HG03460 (cell line): ENCODE results near the gene SLC9C2.
"Not testable (repeated sequence)": the region's sequence is repeated elsewhere in the genome, so short reads cannot be mapped to it uniquely, and the experiment has no call there.

ENCODE experiments used
- ATAC-seq: cut with Tn5 transposase; IDR thresholded peaks from one replicate; pipeline ENCODE4 v1.9.1; 2021; ENCODE audit not compliant: unreplicated experiment

The SLC9C2 gene

GRCh38 chr1:173603056-173603591 lies at the start of gene SLC9C2:
TSS of gene SLC9C2 (minus strand) at chr1:173603072. CDS start at chr1:173601776, 1,296 bp downstream.
- ATAC-seq: no peak

GRCh38 chr1:173648880-173649605 lies 46.2 kb upstream of the SLC9C2 start:
- no peak for ATAC-seq

GRCh38 chr1:173646656-173647055 lies 43.8 kb upstream of the SLC9C2 start:
- ATAC-seq: no peak

GRCh38 chr1:173642450-173643139 lies 39.7 kb upstream of the SLC9C2 start:
- ATAC-seq: not testable (repeated sequence)

- ATAC-seq: no peak
Observed at GRCh38 chr1:173639102-173639501, 36.2 kb upstream of the SLC9C2 start.

GRCh38 chr1:173638043-173639021 lies 35.5 kb upstream of the SLC9C2 start:
- no peak for ATAC-seq

- ATAC-seq: not testable (repeated sequence)
Observed at GRCh38 chr1:173637236-173638042, 34.6 kb upstream of the SLC9C2 start.

- no peak for ATAC-seq
Observed at GRCh38 chr1:173635116-173635515, 32.2 kb upstream of the SLC9C2 start, which contains the start of gene TEX50. TSS of gene TEX50 (plus strand) at chr1:173635338. CDS start at chr1:173635522, 184 bp downstream.

- no peak for ATAC-seq
Observed at GRCh38 chr1:173628888-173629287, 26.0 kb upstream of the SLC9C2 start.

GRCh38 chr1:173627269-173627668 lies 24.4 kb upstream of the SLC9C2 start:
- ATAC-seq: no peak

- no peak for ATAC-seq
Observed at GRCh38 chr1:173616859-173617258, 14.0 kb upstream of the SLC9C2 start.

GRCh38 chr1:173613086-173613485 lies 10.2 kb upstream of the SLC9C2 start:
- not testable (repeated sequence) for ATAC-seq

GRCh38 chr1:173608503-173609216 lies 5.8 kb upstream of the SLC9C2 start:
- no peak for ATAC-seq

- ATAC-seq: peak; percentile 65
Observed at GRCh38 chr1:173601588-173601987, 1.3 kb downstream of the SLC9C2 start.

GRCh38 chr1:173596097-173596825 lies 6.6 kb downstream of the SLC9C2 start:
- ATAC-seq: no peak

GRCh38 chr1:173591138-173591537 lies 11.7 kb downstream of the SLC9C2 start:
- not testable (repeated sequence) for ATAC-seq

- ATAC-seq: no peak
Observed at GRCh38 chr1:173590557-173590956, 12.3 kb downstream of the SLC9C2 start.

- no peak for ATAC-seq
Observed at GRCh38 chr1:173581383-173582079, 21.3 kb downstream of the SLC9C2 start.
